Measurements from ENCODE around the gene AGAP1. TPM values are rescaled to one million over a fixed set of nuclear protein-coding genes. Genes with fewer than 3 reads are reported as not detected.

AGAP1 gene
- total RNA-seq, 1 experiment from 2014 or later, result 56.4 TPM

DNA sequence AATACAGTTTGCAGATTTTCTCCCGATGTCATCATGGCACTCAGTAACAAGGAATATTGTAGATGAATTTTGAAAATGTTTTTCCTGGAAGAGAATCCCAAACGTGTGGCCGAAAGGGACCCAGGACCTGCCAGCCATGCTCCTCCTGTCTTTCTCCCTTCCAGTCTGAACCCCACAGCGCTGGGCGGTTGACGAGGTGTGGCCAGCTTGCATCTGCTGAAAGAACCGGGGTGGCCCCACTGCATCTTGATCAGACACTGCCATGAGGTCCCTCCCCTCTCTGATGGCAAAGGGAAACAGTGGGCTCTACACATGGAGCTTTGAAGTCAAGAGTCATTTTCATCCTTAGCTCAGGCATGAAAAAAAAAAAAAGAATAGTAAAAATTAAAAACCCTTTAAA, 240.3 kb downstream of the AGAP1 start:
- Mint-ChIP-seq H3K4me3 (ENCODE audit: low read depth, unreplicated experiment) (no peak overlapping the region), H3K9me3 (ENCODE audit: low read depth, unreplicated experiment) (no peaks in the 10 kb centered on the region), H3K4me1 (ENCODE audit: low read depth, unreplicated experiment) (no peaks in the 10 kb centered on the region), H3K36me3 (ENCODE audit: insufficient read depth, unreplicated experiment) (peaks cover 16% of the 10 kb centered on the region), H3K27ac (ENCODE audit: unreplicated experiment) (no peak overlapping the region), H3K27me3 (ENCODE audit: unreplicated experiment) (no peaks in the 10 kb centered on the region)
- intact Hi-C loops (cut with micrococcal nuclease; ENCODE audit: unreplicated experiment), result no loop called here
- DNase-seq, result no peak
- CTCF ChIA-PET, result interaction anchor here (0.6 to 0.8 kb wide), 3 partner anchors 25 to 281 kb away, joined by 3 to 4 read pairs (median 3); no protein-coding TSS in a partner anchor
- no TSS peak for BruUV-seq (replicated peaks)
- TF ChIP-seq, protein P1, sequence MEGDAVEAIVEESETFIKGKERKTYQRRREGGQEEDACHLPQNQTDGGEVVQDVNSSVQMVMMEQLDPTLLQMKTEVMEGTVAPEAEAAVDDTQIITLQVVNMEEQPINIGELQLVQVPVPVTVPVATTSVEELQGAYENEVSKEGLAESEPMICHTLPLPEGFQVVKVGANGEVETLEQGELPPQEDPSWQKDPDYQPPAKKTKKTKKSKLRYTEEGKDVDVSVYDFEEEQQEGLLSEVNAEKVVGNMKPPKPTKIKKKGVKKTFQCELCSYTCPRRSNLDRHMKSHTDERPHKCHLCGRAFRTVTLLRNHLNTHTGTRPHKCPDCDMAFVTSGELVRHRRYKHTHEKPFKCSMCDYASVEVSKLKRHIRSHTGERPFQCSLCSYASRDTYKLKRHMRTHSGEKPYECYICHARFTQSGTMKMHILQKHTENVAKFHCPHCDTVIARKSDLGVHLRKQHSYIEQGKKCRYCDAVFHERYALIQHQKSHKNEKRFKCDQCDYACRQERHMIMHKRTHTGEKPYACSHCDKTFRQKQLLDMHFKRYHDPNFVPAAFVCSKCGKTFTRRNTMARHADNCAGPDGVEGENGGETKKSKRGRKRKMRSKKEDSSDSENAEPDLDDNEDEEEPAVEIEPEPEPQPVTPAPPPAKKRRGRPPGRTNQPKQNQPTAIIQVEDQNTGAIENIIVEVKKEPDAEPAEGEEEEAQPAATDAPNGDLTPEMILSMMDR (IDR thresholded peaks at IDR 0.05; ENCODE audit: unreplicated experiment), result no peak

DNA sequence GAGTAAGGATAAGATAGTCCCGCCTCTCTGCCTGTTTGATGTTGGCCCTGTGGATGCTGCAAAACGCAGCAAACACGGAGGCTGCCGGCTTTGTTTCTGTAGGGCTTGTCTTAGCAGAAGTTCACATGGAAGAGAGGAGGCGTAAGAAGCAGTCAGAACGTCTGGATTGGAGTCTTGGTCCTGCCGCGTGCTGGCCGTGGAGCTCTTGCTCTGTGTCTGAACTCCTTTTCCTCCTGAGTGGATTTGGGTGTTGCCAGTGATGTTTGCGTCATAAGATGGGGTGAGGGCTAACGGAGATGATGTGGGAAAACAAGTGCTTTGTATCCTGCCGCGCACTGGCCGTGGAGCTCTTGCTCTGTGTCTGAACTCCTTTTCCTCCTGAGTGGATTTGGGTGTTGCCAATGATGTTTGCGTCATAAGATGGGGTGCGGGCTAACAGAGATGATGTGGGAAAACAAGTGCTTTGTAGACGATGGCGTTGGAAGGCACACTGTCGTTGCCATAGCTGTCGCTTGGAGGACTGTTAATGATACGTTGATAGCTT, 240.9 kb downstream of the AGAP1 start:
- Mint-ChIP-seq H3K4me1 (ENCODE audit: low read depth, unreplicated experiment) (peaks cover under 1% of the 10 kb centered on the region), H3K36me3 (ENCODE audit: insufficient read depth, unreplicated experiment) (peaks cover 16% of the 10 kb centered on the region), H3K4me3 (ENCODE audit: low read depth, unreplicated experiment) (no peak overlapping the region), H3K27me3 (ENCODE audit: unreplicated experiment) (no peaks in the 10 kb centered on the region), H3K27ac (ENCODE audit: unreplicated experiment) (no peak overlapping the region), H3K9me3 (ENCODE audit: low read depth, unreplicated experiment) (no peaks in the 10 kb centered on the region)
- intact Hi-C loops (cut with micrococcal nuclease; ENCODE audit: unreplicated experiment), result no loop called here
- BruUV-seq (replicated peaks), result no TSS peak
- TF ChIP-seq, protein P1 (IDR thresholded peaks at IDR 0.05; ENCODE audit: unreplicated experiment), result no peak
- CTCF ChIA-PET, result interaction anchor here (0.8 to 1.5 kb wide), 2 partner anchors 11 to 25 kb away, joined by 3 to 4 read pairs; no protein-coding TSS in a partner anchor
- no peak for DNase-seq

GRCh38 chr2:235737396-235737795, 243.6 kb downstream of the AGAP1 start:
- TF ChIP-seq, protein P1 (IDR thresholded peaks at IDR 0.05; ENCODE audit: unreplicated experiment), result no peak
- Mint-ChIP-seq H3K27ac (ENCODE audit: unreplicated experiment) (no peak overlapping the region), H3K9me3 (ENCODE audit: low read depth, unreplicated experiment) (no peaks in the 10 kb centered on the region), H3K27me3 (ENCODE audit: unreplicated experiment) (no peaks in the 10 kb centered on the region), H3K4me1 (ENCODE audit: low read depth, unreplicated experiment) (peaks cover 13% of the 10 kb centered on the region), H3K36me3 (ENCODE audit: insufficient read depth, unreplicated experiment) (peaks cover 22% of the 10 kb centered on the region), H3K4me3 (ENCODE audit: low read depth, unreplicated experiment) (no peak overlapping the region)
- CTCF ChIA-PET, result no interaction called here
- no TSS peak for BruUV-seq (replicated peaks)
- DNase-seq, result no peak
- intact Hi-C loops (cut with micrococcal nuclease; ENCODE audit: unreplicated experiment), result no loop called here

DNA sequence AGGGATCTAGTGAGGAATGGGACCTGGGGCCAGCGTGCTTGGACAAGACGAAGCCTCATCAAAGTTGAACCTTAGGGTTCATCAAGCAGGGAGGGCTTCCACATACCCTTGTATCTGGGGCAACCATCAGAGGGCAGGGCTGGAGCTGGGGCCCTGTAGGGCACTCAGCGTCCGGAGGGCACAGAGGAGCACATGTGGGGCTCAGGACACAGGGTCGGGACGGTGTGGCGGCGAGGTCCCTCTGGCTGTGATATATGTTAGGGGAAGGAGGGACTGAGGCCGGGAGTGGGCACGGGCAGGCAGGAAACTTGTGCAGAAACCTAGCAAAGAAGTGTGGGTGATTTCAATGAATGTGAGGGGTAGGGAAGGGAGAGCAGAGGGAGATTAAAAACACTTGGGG, 244.0 kb downstream of the AGAP1 start:
- H3K27me3 Mint-ChIP-seq (ENCODE audit: unreplicated experiment), result no peaks in the 10 kb centered on the region
- TF ChIP-seq, protein P1 (IDR thresholded peaks at IDR 0.05; ENCODE audit: unreplicated experiment), result no peak
- H3K9me3 Mint-ChIP-seq (ENCODE audit: low read depth, unreplicated experiment), result no peaks in the 10 kb centered on the region
- H3K4me3 Mint-ChIP-seq (ENCODE audit: low read depth, unreplicated experiment), result no peak overlapping the region
- no TSS peak for BruUV-seq (replicated peaks)
- H3K36me3 Mint-ChIP-seq (ENCODE audit: insufficient read depth, unreplicated experiment), result peaks cover 21% of the 10 kb centered on the region
- intact Hi-C loops (cut with micrococcal nuclease; ENCODE audit: unreplicated experiment), result no loop called here
- H3K27ac Mint-ChIP-seq (ENCODE audit: unreplicated experiment), result no peak overlapping the region
- no peak for DNase-seq
- CTCF ChIA-PET, result no interaction called here
- peaks cover 13% of the 10 kb centered on the region for H3K4me1 Mint-ChIP-seq (ENCODE audit: low read depth, unreplicated experiment)

Data from Calu3 (cell line).